ENCODE measurements around the gene TMEM182. TPM values are rescaled to one million over a fixed set of nuclear protein-coding genes. Genes with fewer than 3 reads are reported as not detected.

TMEM182 gene
- total RNA-seq, 4 donors from 2014 or later = 6.1 to 15.2 (median 8.0) TPM

GRCh38 chr2:102736410-102737409, 25.1 kb upstream of the TMEM182 start:
- Histone ChIP-seq H3K9me3 (no peaks in the 10 kb centered on the region), H3K4me1 (peaks cover 20 to 23% of the 10 kb centered on the region in 2 donors), H3K36me3 (peaks cover 0 to 2% of the 10 kb centered on the region in 2 donors), H3K27ac (peak overlapping the region; percentile 77 to 91 (median 85)), H3K4me3 (peak overlapping the region; percentile 72 to 98 (median 81)), H3K27me3 (no peaks in the 10 kb centered on the region)
- peak; percentile 56 to 77 for DNase-seq
- intact Hi-C loops (cut with DNase I; ENCODE audit: low total_unique reads) (no loop called here), in situ Hi-C loops (cut with MboI; ENCODE audit: low sequenced_read_pairs in 4 of 4) (no loop called here)
- ATAC-seq = peak; percentile 81 to 85
- TF ChIP-seq CTCF (IDR thresholded peaks at IDR 0.05 in 4 of 5, conservative IDR thresholded peaks at IDR 0.05 in 1 of 5) (no peak), POLR2A (IDR thresholded peaks at IDR 0.05) (peak; percentile 55 to 80)

- H3K4me1 ChIP-seq = peaks cover 20 to 23% of the 10 kb centered on the region in 2 donors
- H3K27ac ChIP-seq = peak overlapping the region in 2 of 4 donors; percentile 88 to 91
- no peaks in the 10 kb centered on the region for H3K27me3 ChIP-seq
- no peaks in the 10 kb centered on the region for H3K36me3 ChIP-seq
- in situ Hi-C loops (cut with MboI; ENCODE audit: low sequenced_read_pairs in 4 of 4) (no loop called here), intact Hi-C loops (cut with DNase I; ENCODE audit: low total_unique reads) (no loop called here)
- peak overlapping the region; percentile 72 to 98 (median 81) for H3K4me3 ChIP-seq
- TF ChIP-seq POLR2A (IDR thresholded peaks at IDR 0.05) (no peak), CTCF (IDR thresholded peaks at IDR 0.05 in 4 of 5, conservative IDR thresholded peaks at IDR 0.05 in 1 of 5) (no peak)
- ATAC-seq (no peak), DNase-seq (no peak)
- H3K9me3 ChIP-seq = no peaks in the 10 kb centered on the region
Observed at GRCh38 chr2:102737431-102737830, 24.4 kb upstream of the TMEM182 start.

- H3K36me3 ChIP-seq = no peaks in the 10 kb centered on the region
- no peak for TF ChIP-seq CTCF (IDR thresholded peaks at IDR 0.05 in 4 of 5, conservative IDR thresholded peaks at IDR 0.05 in 1 of 5)
- TF ChIP-seq POLR2A (IDR thresholded peaks at IDR 0.05) = no peak
- no peak overlapping the region for H3K27ac ChIP-seq
- intact Hi-C loops (cut with DNase I; ENCODE audit: low total_unique reads) = no loop called here
- no peak for DNase-seq
- H3K4me3 ChIP-seq = no peak overlapping the region
- ATAC-seq = no peak
- no peaks in the 10 kb centered on the region for H3K9me3 ChIP-seq
- H3K27me3 ChIP-seq = no peaks in the 10 kb centered on the region
- H3K4me1 ChIP-seq = no peaks in the 10 kb centered on the region
- in situ Hi-C loops (cut with MboI; ENCODE audit: low sequenced_read_pairs in 4 of 4) = no loop called here
Observed at GRCh38 chr2:102743259-102743658, 18.6 kb upstream of the TMEM182 start.

- TF ChIP-seq CTCF (IDR thresholded peaks at IDR 0.05 in 4 of 5, conservative IDR thresholded peaks at IDR 0.05 in 1 of 5) (no peak), POLR2A (IDR thresholded peaks at IDR 0.05) (no peak)
- in situ Hi-C loops (cut with MboI; ENCODE audit: low sequenced_read_pairs in 4 of 4) = no loop called here
- intact Hi-C loops (cut with DNase I; ENCODE audit: low total_unique reads) = no loop called here
- Histone ChIP-seq H3K36me3 (no peaks in the 10 kb centered on the region), H3K27me3 (no peaks in the 10 kb centered on the region), H3K27ac (no peak overlapping the region), H3K4me1 (no peaks in the 10 kb centered on the region), H3K9me3 (no peaks in the 10 kb centered on the region), H3K4me3 (no peak overlapping the region)
- DNase-seq (no peak), ATAC-seq (no peak)
Observed at GRCh38 chr2:102748107-102748506, 13.7 kb upstream of the TMEM182 start.

Measured in gastrocnemius medialis (tissue), 4 donors.